Endothelial cell of umbilical vein (primary cell): Measurements from ENCODE around the gene KRTAP26-1.

ENCODE experiments used
- CTCF ChIP-seq, 2 donors: IDR thresholded peaks; 1 replicate in 1 of 2; 2 replicates in 1 of 2; pipeline ENCODE4 v1.5.1; 2011; ENCODE audit warnings: low read length in 2 of 2, mild to moderate bottlenecking in 2 of 2, moderate library complexity in 2 of 2, control low read depth in 1 of 2, inconsistent platforms in 1 of 2, low read depth in 1 of 2; ENCODE audit not compliant: insufficient read depth in 1 of 2; ENCODE audit errors: extremely low read depth in 1 of 2
- EZH2 ChIP-seq: IDR thresholded peaks from 2 replicates; pipeline ENCODE4 v1.6.1; 2012; ENCODE audit warnings: borderline replicate concordance, low read depth, mild to moderate bottlenecking, moderate library complexity, low read length, inconsistent platforms; ENCODE audit not compliant: severe bottlenecking
- FOS ChIP-seq: IDR thresholded peaks from 2 replicates; pipeline ENCODE4 v1.6.1; 2011; ENCODE audit warnings: mild to moderate bottlenecking, low read length, moderate library complexity, borderline replicate concordance; ENCODE audit not compliant: insufficient read depth
- JUN ChIP-seq: IDR thresholded peaks from 2 replicates; pipeline ENCODE4 v1.6.1; 2011; ENCODE audit warnings: borderline replicate concordance, low read depth; ENCODE audit not compliant: insufficient read length, insufficient read depth
- MAX ChIP-seq: IDR thresholded peaks from 2 replicates; pipeline ENCODE4 v1.6.1; 2011; ENCODE audit not compliant: insufficient read depth, insufficient read length
- POLR2A ChIP-seq: IDR thresholded peaks from 2 replicates; pipeline ENCODE4 v1.6.1; 2012; ENCODE audit warnings: low read depth, mild to moderate bottlenecking, control low read depth, low read length
- POLR2AphosphoS5 ChIP-seq: IDR thresholded peaks from 2 replicates; pipeline ENCODE4 v1.6.1; 2012; ENCODE audit warnings: low read depth, mild to moderate bottlenecking, control low read depth, low read length, moderate library complexity; ENCODE audit not compliant: insufficient read depth

DNA sequence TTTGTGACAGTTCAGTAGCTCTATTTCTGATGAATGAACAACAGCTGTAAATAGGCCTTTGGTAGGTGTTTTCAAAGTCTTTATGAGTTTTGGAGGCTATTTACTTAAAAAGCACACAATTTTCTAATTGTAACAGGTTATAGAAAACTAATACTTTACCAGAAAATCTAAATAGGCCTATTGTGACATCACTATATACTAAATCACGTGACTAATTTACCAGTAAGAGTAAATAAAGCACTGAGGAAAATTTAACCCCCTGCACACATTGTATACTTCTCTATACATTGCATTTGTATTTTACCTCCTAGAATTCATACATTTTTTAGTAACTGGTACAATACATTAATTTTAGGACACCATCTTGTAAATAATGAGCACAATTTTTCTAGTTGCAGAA, 15.0 kb downstream of the KRTAP26-1 start:
- TF ChIP-seq CTCF (IDR thresholded peaks at IDR 0.05; ENCODE audit: extremely low read depth in 1 of 2, insufficient read depth in 1 of 2, low read depth in 1 of 2, low read length in 2 of 2) (no peak), JUN (no peak), EZH2 (no peak), POLR2A (no peak), POLR2AphosphoS5 (no peak), MAX (no peak), FOS (no peak)
